HEK293T (cell line): ENCODE results near the gene GCKR.

ENCODE experiments used
- CTCF ChIA-PET: fragments of 350-600 bp; formaldehyde crosslinking; extraction: SDS; loops from one replicate; lab custom pipeline; 2021; ENCODE audit warnings: antibody characterized with exemption, inconsistent platforms; lab: Yijun Ruan, JAX
- POLR2A ChIA-PET: fragments of 350-600 bp; formaldehyde crosslinking; extraction: SDS; loops from one replicate; lab custom pipeline; 2020; ENCODE audit warnings: antibody characterized with exemption, inconsistent platforms; lab: Yijun Ruan, JAX
- DNase-seq: peaks from one replicate; pipeline ENCODE4 v3.0.0; 2012; ENCODE audit warnings: mixed read lengths; ENCODE audit errors: extremely low spot score
- ARNT ChIP-seq: fragments of 450-650 bp; IDR thresholded peaks from 2 replicates; pipeline ENCODE4 v1.6.1; 2017; ENCODE audit warnings: mild to moderate bottlenecking
- BHLHE40 ChIP-seq: fragments of 450-650 bp; IDR thresholded peaks from 2 replicates; pipeline ENCODE4 v1.6.1; 2016; ENCODE audit warnings: mild to moderate bottlenecking, moderate library complexity, borderline replicate concordance
- CTBP1 ChIP-seq: fragments of 450-650 bp; IDR thresholded peaks from 2 replicates; pipeline ENCODE4 v1.6.1; 2016; ENCODE audit warnings: borderline replicate concordance
- FOXA1 ChIP-seq: fragments of 450-650 bp; IDR thresholded peaks from 2 replicates; pipeline ENCODE4 v1.6.1; 2016; ENCODE audit warnings: mild to moderate bottlenecking
- FOXM1 ChIP-seq: fragments of 450-650 bp; IDR thresholded peaks from 2 replicates; pipeline ENCODE4 v1.6.1; 2017; ENCODE audit warnings: mild to moderate bottlenecking, borderline replicate concordance
- HDGF ChIP-seq: fragments of 450-650 bp; IDR thresholded peaks from 2 replicates; pipeline ENCODE4 v1.6.1; 2017; ENCODE audit warnings: antibody characterized with exemption, borderline replicate concordance
- L3MBTL2 ChIP-seq: fragments of 450-650 bp; conservative IDR thresholded peaks from 2 replicates; pipeline ENCODE4 v1.6.1; 2016; ENCODE audit warnings: mild to moderate bottlenecking
- LEF1 ChIP-seq: fragments of 450-650 bp; IDR thresholded peaks from 2 replicates; pipeline ENCODE4 v1.6.1; 2017; ENCODE audit warnings: mild to moderate bottlenecking, borderline replicate concordance
- NFRKB ChIP-seq: fragments of 450-650 bp; IDR thresholded peaks from 2 replicates; pipeline ENCODE4 v1.6.1; 2016; ENCODE audit warnings: mild to moderate bottlenecking, moderate library complexity
- SP1 ChIP-seq: fragments of 450-650 bp; IDR thresholded peaks from 2 replicates; pipeline ENCODE4 v1.6.1; 2017
- ZNF384 ChIP-seq: fragments of 450-650 bp; IDR thresholded peaks from 2 replicates; pipeline ENCODE4 v1.6.1; 2016
- TF ChIP-seq, protein P1 (sequence below): fragments of 450-650 bp; IDR thresholded peaks from 2 replicates; pipeline ENCODE4 v1.6.1; 2016

The GCKR gene

DNA sequence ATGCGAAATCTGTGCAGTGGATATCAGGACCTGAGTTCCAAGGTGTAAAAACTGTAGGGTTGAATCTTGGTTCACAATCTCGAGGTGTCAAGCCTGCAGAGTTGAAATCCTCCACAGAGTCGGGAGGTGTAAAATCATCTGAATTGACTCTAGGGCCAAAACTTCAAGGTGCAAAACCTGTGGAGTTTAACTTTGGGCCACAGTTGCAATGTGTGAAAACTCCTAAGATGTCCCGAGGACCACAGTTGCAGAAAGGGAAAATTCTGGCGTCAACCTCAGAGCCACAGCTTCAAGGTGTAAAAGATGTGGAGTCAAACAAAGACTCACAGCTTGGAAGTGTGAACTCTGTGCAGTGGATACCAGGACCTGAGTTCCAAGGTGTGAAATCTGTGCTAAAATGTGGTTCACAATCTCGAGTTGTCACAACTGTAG, 76.4 kb downstream of the GCKR start:
- TF ChIP-seq FOXA1 (no peak), ZNF384 (no peak), BHLHE40 (no peak), ARNT (no peak), CTBP1 (no peak), HDGF (no peak), SP1 (no peak), NFRKB (no peak), L3MBTL2 (no peak), LEF1 (no peak), FOXM1 (no peak)
- TF ChIP-seq, protein P1, sequence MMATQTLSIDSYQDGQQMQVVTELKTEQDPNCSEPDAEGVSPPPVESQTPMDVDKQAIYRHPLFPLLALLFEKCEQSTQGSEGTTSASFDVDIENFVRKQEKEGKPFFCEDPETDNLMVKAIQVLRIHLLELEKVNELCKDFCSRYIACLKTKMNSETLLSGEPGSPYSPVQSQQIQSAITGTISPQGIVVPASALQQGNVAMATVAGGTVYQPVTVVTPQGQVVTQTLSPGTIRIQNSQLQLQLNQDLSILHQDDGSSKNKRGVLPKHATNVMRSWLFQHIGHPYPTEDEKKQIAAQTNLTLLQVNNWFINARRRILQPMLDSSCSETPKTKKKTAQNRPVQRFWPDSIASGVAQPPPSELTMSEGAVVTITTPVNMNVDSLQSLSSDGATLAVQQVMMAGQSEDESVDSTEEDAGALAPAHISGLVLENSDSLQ, result no peak
- DNase-seq, result no peak
- ChIA-PET POLR2A (no interaction called here), CTCF (no interaction called here)
